Vagina (tissue), 2 donors: ENCODE measurements around the gene BRCA1. TPM values are rescaled to one million over a fixed set of nuclear protein-coding genes. Genes with fewer than 3 reads are reported as not detected.
A peak's percentile ranks its signal among the peaks of the same experiment; 100 is the strongest.

Experiments
- DNase-seq, 2 donors: peaks; one replicate each; pipeline ENCODE4 v3.0.0-alpha.2; 2017; ENCODE audit errors: extremely low spot score in 2 of 2
- H3K27ac ChIP-seq: fragments of 200-600 bp; sonication (generic); one replicate; pipeline ENCODE4 v1.5.1; 2019
- H3K27me3 ChIP-seq: fragments of 200-600 bp; sonication (generic); one replicate; pipeline ENCODE4 v1.5.1; 2019
- H3K36me3 ChIP-seq, 2 donors: fragments of 200-600 bp; sonication (generic); one replicate each; pipeline ENCODE4 v1.5.1; 2017 to 2019
- H3K4me1 ChIP-seq: fragments of 200-600 bp; sonication (generic); one replicate; pipeline ENCODE4 v1.5.1; 2019
- H3K4me3 ChIP-seq, 2 donors: fragments of 200-600 bp; sonication (generic); 1 replicate in 1 of 2; 2 replicates in 1 of 2; pipeline ENCODE4 v1.5.1; 2016 to 2019
- H3K9me3 ChIP-seq: fragments of 200-600 bp; sonication (generic); one replicate; pipeline ENCODE4 v1.5.1; 2019
- CTCF ChIP-seq, 3 experiments: fragments of 450-650 bp in 2 of 3; fragments of 200-600 bp in 1 of 3; sonication (generic) in 1 of 3; IDR thresholded peaks; one replicate each; pipeline ENCODE4 v1.5.1; 2017 to 2019; ENCODE audit warnings: antibody characterized with exemption in 3 of 3, mild to moderate bottlenecking in 2 of 3, moderate library complexity in 2 of 3
- POLR2A ChIP-seq, 2 donors: fragments of 450-650 bp; IDR thresholded peaks; one replicate each; pipeline ENCODE4 v1.6.1; 2017; ENCODE audit warnings: antibody characterized with exemption in 2 of 2, mild to moderate bottlenecking in 2 of 2, moderate library complexity in 2 of 2
- POLR2AphosphoS5 ChIP-seq, 2 donors: sonication (generic); formaldehyde crosslinking; IDR thresholded peaks; one replicate each; pipeline ENCODE4 v1.9.0; 2017; ENCODE audit warnings: antibody characterized with exemption in 2 of 2, mild to moderate bottlenecking in 2 of 2, low read depth in 1 of 2; ENCODE audit not compliant: insufficient read depth in 1 of 2
- intact Hi-C: fragments of 100-400 bp; cut with DNase I; formaldehyde crosslinking; loops from one replicate; pipeline ENCODE4 v1.15.1; 2023
- small RNA-seq: library from RNA; depleted of rRNA; stranded (forward); fragments of <200 nt; gene quantifications from one replicate; pipeline ENCODE3, GENCODE V24; 2016
- total RNA-seq: library from RNA; depleted of rRNA; stranded (reverse); fragments of >200 nt; gene quantifications from one replicate; pipeline ENCODE4 v1.2.3, GENCODE V29; 2016

Gene BRCA1
- total RNA-seq, 1 donor from 2014 or later, result 6.6 TPM

GRCh38 chr17:42997984-42998938, 126.9 kb downstream of the BRCA1 start, which contains the start of gene RPL27:
Gene RPL27, plus strand, starts transcription at chr17:42998419. Its CDS starts 332 bp downstream, at chr17:42998751.
- H3K27me3 ChIP-seq, result no peaks in the 10 kb centered on the region
- H3K9me3 ChIP-seq, result no peaks in the 10 kb centered on the region
- H3K27ac ChIP-seq, result peak within 1 kb of the TSS; percentile 83
- peaks cover 0 to 26% of the 10 kb centered on the region in 2 donors for H3K36me3 ChIP-seq
- TF ChIP-seq CTCF (IDR thresholded peaks at IDR 0.05), result peak; percentile 67 to 95 (median 79)
- TF ChIP-seq POLR2A (IDR thresholded peaks at IDR 0.05), result peak in 1 of 2 donors; percentile 70
- peak; percentile 99 to 100 for TF ChIP-seq POLR2AphosphoS5 (IDR thresholded peaks at IDR 0.05; ENCODE audit: insufficient read depth in 1 of 2, low read depth in 1 of 2)
- peak within 1 kb of the TSS; percentile 76 to 86 for H3K4me3 ChIP-seq
- intact Hi-C loops, result no loop called here
- H3K4me1 ChIP-seq, result peaks cover 24% of the 10 kb centered on the region
- peak; percentile 98 to 100 for DNase-seq

- H3K9me3 ChIP-seq, result no peaks in the 10 kb centered on the region
- peak overlapping the region; percentile 83 for H3K27ac ChIP-seq
- H3K4me1 ChIP-seq, result peaks cover 24% of the 10 kb centered on the region
- peak overlapping the region; percentile 6 to 86 for H3K4me3 ChIP-seq
- intact Hi-C loops, result no loop called here
- TF ChIP-seq POLR2A (IDR thresholded peaks at IDR 0.05), result no peak
- TF ChIP-seq POLR2AphosphoS5 (IDR thresholded peaks at IDR 0.05; ENCODE audit: insufficient read depth in 1 of 2, low read depth in 1 of 2), result no peak
- no peak for TF ChIP-seq CTCF (IDR thresholded peaks at IDR 0.05)
- H3K27me3 ChIP-seq, result no peaks in the 10 kb centered on the region
- DNase-seq, result no peak
- H3K36me3 ChIP-seq, result peaks cover 0 to 26% of the 10 kb centered on the region in 2 donors
These were observed 127.7 kb downstream of the BRCA1 start for GRCh38 chr17:42997390-42997983.

Small RNA genes within 50 kb of the gene (small RNA-seq; reads per million reads assigned to genes)
- gene AC060780.2 (not detected), gene AC060780.3 (not detected), gene AC135721.1 (not detected)

Other genes with a start within 250 kb of the BRCA1 start
- not detected for gene G6PC1, start 224.6 kb downstream of the BRCA1 start, total RNA-seq
- gene AARSD1, start 160.9 kb downstream of the BRCA1 start, total RNA-seq, result 53.5 TPM
- 1.5 TPM for gene PTGES3L, start 145.3 kb downstream of the BRCA1 start, total RNA-seq
- gene RUNDC1, start 144.8 kb downstream of the BRCA1 start, total RNA-seq, result 21.4 TPM
- 1,982 TPM for gene RPL27, start 126.9 kb downstream of the BRCA1 start, total RNA-seq
- 15.2 TPM for gene IFI35, start 118.6 kb downstream of the BRCA1 start, total RNA-seq
- 179 TPM for gene VAT1, start 103.0 kb downstream of the BRCA1 start, total RNA-seq
- 1.5 TPM for gene RND2, start 100.1 kb downstream of the BRCA1 start, total RNA-seq
- 58.9 TPM for gene NBR1, start 45.9 kb upstream of the BRCA1 start, total RNA-seq
- gene TMEM106A, start 86.5 kb upstream of the BRCA1 start, total RNA-seq, result 6.6 TPM
- gene CCDC200, start 103.3 kb upstream of the BRCA1 start, total RNA-seq, result not detected
- not detected for gene RNU2-1, start 108.6 kb upstream of the BRCA1 start, total RNA-seq